ENCODE measurements around the gene GABRB3. TPM values are rescaled to one million over a fixed set of nuclear protein-coding genes. Genes with fewer than 3 reads are reported as not detected.

The GABRB3 gene
- total and polyA plus RNA-seq, 2 of the 8 experiments (the other 6 are each of a cell fraction or from before 2014, with no cell fraction given) = 98.8 to 163 TPM

DNA sequence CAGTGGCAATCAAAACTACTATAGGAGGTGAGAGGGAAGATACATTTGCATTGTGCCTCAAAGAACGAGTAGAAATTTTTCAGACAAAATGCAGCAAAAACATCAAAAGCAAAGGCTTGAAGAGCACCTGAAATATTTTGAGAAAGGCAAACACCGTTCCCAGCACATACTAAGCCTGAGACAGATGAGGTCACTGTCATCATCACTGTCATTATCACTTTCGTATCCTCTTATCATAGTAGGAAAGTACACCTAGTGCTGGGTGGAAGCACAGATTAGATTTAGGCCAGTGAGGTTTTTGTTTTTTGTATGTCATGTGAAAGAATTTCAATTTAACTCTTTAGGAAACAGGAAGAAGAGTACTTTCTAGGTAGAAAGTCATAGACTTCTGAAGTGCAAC is 222.0 kb downstream of the GABRB3 start:
- Histone ChIP-seq H3K27me3 (replicated peaks in 1 of 4; ENCODE audit: control insufficient read depth in 3 of 4, extremely low read depth in 1 of 4, insufficient read depth in 3 of 4, low read length in 3 of 4) (no peaks in the 10 kb centered on the region), H2BK20ac (ENCODE audit: low read length) (no peak overlapping the region), H3K36me3 (ENCODE audit: control insufficient read depth in 2 of 4, insufficient read depth in 4 of 4, low read length in 3 of 4) (peaks cover 4 to 21% (median 13%) of the 10 kb centered on the region in 4 experiments; a peak in 7 of 8 replicates), H3K79me2 (ENCODE audit: control insufficient read depth in 1 of 2, insufficient read depth in 2 of 2, low read length in 2 of 2) (no peaks in the 10 kb centered on the region), H3K4ac (replicated peaks; ENCODE audit: insufficient read length, low read depth, low read length) (no peak overlapping the region), H2BK5ac (ENCODE audit: low read depth, low read length) (no peak overlapping the region), H3K27ac (ENCODE audit: low read depth, low read length) (no peak overlapping the region), H3K14ac (ENCODE audit: insufficient read length) (no peak overlapping the region), H3K79me1 (ENCODE audit: low read depth, low read length) (0 out of 2 replicates have a peak, but pooled peaks cover 2% of the 10 kb centered on the region), H4K91ac (replicated peaks; ENCODE audit: insufficient read length, low read length) (no peak overlapping the region), H3K18ac (ENCODE audit: extremely low read depth, low read length) (no peak overlapping the region), H3K23me2 (ENCODE audit: low read depth, low read length) (no peaks in the 10 kb centered on the region), H2AK5ac (ENCODE audit: low read depth, low read length) (no peak overlapping the region), H4K5ac (ENCODE audit: insufficient read length, low read depth, low read length) (no peak overlapping the region), H3K9me3 (ENCODE audit: insufficient read depth in 2 of 2, low read depth in 1 of 2, low read length in 1 of 2) (no peaks in the 10 kb centered on the region), H2BK12ac (ENCODE audit: low read depth, low read length) (no peak overlapping the region), H3K23ac (ENCODE audit: insufficient read length) (no peak overlapping the region), H2BK15ac (ENCODE audit: low read length) (no peak overlapping the region), H3K9ac (replicated peaks in 1 of 4; ENCODE audit: extremely low read depth in 1 of 4, low read depth in 3 of 4, low read length in 3 of 4) (no peak overlapping the region), H3K56ac (replicated peaks; ENCODE audit: insufficient read length, low read depth, low read length) (no peak overlapping the region), H3K4me3 (ENCODE audit: extremely low read depth in 1 of 4, insufficient read depth in 2 of 4, low read depth in 3 of 4, low read length in 4 of 4) (no peak overlapping the region), H4K20me1 (replicated peaks in 1 of 2; ENCODE audit: control insufficient read depth in 1 of 2, insufficient read depth in 2 of 2, low read length in 2 of 2) (peaks cover 0 to 2% of the 10 kb centered on the region in 2 experiments), H2AFZ (ENCODE audit: low read length) (no peak overlapping the region), H4K8ac (ENCODE audit: extremely low read depth, insufficient read depth, low read length) (no peak overlapping the region), H3K4me1 (replicated peaks in 1 of 4; ENCODE audit: control insufficient read depth in 3 of 4, insufficient read depth in 4 of 4, low read length in 3 of 4) (no peaks in the 10 kb centered on the region), H3K4me2 (ENCODE audit: insufficient read depth in 1 of 2, low read depth in 2 of 2, low read length in 2 of 2) (no peak overlapping the region), H2BK120ac (replicated peaks; ENCODE audit: low read depth, low read length) (no peak overlapping the region)
- POLR2A ChIA-PET (ENCODE audit: partially characterized antibody) = no interaction called here
- WGBS, 2 experiments (ENCODE audit: extremely low coverage in 1 of 2, insufficient coverage in 1 of 2, insufficient read length in 1 of 2, insufficient replicate concordance in 2 of 2, low coverage in 1 of 2, low lambda C conversion rate in 2 of 2, missing lambda C conversion rate in 1 of 2) = 90% methylated on average over 3 of the region's 3 CpGs; no CpG with 5 or more reads in 1 of the 2 experiments
- FAIRE-seq = no peak
- no peak for DNase-seq (ENCODE audit: low read depth in 1 of 2, low spot score in 2 of 2)
- TF ChIP-seq EZH2 (IDR thresholded peaks at IDR 0.05; ENCODE audit: low read depth, low read length, severe bottlenecking) (no peak), PHF8 (conservative IDR thresholded peaks at IDR 0.05; ENCODE audit: low read depth, low read length) (no peak), JUN (IDR thresholded peaks at IDR 0.05; ENCODE audit: low read depth, low read length) (no peak), NANOG (IDR thresholded peaks at IDR 0.05; ENCODE audit: insufficient read depth, low read depth, low read length, poor library complexity, severe bottlenecking) (no peak), HDAC6 (IDR thresholded peaks at IDR 0.05; ENCODE audit: low read depth, low read length) (no peak), CTBP2 (IDR thresholded peaks at IDR 0.05; ENCODE audit: borderline replicate concordance, insufficient read depth, insufficient read length, low read length) (no peak), HDAC2 (IDR thresholded peaks at IDR 0.05; ENCODE audit: borderline replicate concordance in 1 of 2, low read depth in 2 of 2, low read length in 2 of 2) (no peak), KDM4A (IDR thresholded peaks at IDR 0.05; ENCODE audit: low read depth, low read length, severe bottlenecking) (no peak), GTF2F1 (IDR thresholded peaks at IDR 0.05; ENCODE audit: borderline replicate concordance, low read depth, low read length) (no peak), BACH1 (IDR thresholded peaks at IDR 0.05; ENCODE audit: low read length) (no peak), POLR2A (IDR thresholded peaks at IDR 0.05; ENCODE audit: control extremely low read depth in 1 of 2, low read depth in 2 of 2, low read length in 2 of 2) (no peak)
- CTCF ChIA-PET (ENCODE audit: partially characterized antibody) = interaction anchor here (1.4 kb wide), 1 partner anchor 26 kb away, joined by 3 read pairs; no protein-coding TSS in a partner anchor

Measured in H1 (cell line).